A549 treated with Hydrocortisone at 1 μM for 4 hours (cell line): ENCODE data around the gene RAB42. TPM values are rescaled to one million over a fixed set of nuclear protein-coding genes. Genes with fewer than 3 reads are reported as not detected.

ENCODE experiments used
- total RNA-seq: library from RNA; stranded (reverse); fragments of 200-300 nt; extraction: Qiagen RNA extraction; gene quantifications from 5 replicates; pipeline ENCODE4 v1.2.3, GENCODE V29; 2022

The RAB42 gene, protein sequence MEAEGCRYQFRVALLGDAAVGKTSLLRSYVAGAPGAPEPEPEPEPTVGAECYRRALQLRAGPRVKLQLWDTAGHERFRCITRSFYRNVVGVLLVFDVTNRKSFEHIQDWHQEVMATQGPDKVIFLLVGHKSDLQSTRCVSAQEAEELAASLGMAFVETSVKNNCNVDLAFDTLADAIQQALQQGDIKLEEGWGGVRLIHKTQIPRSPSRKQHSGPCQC
- 3.0 to 3.9 TPM (median 3.4 TPM) in 5 replicates for total RNA-seq

DNA sequence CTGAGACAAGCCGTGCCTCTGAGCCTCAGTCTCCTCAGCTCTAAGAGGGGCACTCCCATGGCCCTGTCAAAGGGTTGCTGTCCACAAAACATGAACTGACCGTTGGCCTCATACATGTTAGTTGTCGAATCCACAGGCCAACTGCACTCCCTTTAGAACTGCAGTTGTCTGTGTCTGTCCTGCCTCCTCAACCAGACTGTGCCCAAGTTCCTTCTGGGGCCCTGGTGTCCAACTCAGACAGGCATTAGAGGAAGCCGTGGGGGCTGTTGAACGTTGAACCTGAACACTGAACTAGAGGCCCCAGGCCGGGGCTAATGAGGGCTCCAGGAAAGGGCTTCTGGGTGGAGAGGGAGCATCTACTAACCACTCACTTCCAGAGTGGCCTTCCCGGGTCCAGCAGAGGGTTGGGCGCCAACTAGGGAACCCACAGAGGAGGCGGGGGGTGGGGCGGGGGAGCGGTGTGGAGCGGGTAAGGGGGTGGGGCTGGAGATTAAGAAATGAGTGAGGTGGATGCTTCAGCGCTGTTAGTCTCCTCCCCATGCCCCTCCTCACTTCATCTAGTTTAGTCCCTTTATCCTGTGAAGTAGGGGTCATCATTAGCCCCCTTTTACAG lies at the start of gene RAB42:
Gene RAB42 (plus strand): TSS at position 558 of the 613 bp plus-strand sequence. CDS start 247 bp downstream, outside the sequence.

DNA sequence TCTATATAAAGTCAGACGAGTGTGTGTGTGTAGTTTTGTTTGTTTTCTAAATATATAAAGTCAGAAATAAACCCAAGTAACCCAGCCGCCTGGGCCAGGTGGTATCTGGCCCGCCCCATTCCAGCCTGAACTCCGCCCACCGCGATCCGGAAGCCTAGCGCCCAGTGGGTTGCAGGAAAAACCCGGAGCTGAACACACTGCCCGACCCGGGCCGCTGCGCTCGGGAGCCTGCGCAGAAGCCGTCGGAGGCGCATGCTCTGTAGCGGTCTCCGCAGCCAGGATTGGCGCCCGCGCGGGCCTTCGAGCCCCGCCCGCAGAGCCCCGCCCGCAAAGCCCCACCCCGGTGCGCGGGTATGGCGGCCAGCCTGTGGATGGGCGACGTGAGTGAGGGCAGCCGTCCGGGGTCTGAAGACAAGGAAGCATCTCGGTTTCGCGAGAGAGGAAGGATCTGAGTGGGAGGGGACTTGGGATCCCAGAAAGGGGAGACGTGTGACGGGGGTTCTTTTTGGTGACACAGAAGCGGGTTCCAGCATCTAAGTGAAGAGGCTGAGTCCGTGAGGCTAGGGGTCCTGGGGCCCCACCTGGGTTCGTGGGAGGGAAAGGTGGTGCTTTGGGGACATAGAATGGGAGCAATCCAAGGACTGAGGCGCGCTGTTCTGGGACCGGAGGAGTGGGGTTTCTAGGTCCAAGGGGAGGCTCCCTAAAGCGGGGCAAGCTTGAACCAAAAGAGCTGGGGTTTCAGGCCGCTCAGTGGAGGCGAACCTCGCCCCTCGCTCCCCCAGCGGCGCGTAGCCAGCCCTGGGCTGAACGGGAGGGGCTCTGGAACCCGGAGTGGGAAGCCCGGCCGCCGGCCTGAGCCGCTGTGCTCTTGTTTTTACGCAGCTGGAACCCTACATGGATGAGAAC lies 39.1 kb upstream of the RAB42 start, which contains the start of gene TRNAU1AP:
Gene TRNAU1AP (plus strand): TSS at position 328 of the 906 bp plus-strand sequence. CDS start 26 bp downstream, at position 354.

DNA sequence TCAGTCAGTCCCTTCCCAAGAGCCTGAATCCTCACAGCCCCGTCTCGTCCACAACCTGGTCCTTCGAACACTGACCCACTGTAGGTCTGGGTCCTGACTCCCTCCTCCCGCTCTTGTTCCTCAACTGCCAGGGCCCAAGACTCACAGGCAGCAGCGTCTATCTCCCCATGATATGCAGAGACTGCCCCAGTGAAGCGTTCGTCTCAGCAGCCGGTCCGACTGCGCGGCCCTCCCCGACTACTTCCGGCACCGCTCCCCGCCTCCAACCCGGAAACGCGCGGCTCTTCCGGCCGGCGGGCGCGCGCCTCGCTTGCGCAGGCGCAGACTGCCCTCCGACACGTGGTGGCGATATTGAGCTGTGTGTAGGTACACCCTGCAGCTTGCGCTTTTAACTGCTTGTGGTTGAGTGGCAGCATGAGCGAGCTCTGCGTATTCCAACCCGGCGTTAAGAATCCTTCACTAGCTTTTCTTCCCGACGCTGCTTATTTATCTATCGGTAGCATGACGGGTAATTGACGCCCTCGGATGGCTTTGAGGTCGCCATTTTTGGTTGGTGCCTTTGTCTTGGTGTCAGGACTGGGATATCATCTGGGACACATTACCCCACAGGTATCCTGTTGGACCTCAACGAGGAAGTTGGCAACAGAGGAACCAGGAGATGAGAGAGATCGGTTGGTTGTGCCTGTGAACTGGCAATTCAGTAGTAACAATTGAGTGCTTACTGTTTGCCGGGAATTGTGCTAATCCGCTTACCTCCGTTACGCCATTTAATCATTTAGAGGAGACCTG lies 51.0 kb downstream of the RAB42 start, which contains the start of gene TAF12:
Gene TAF12 (minus strand): TSS at position 221 of the 789 bp plus-strand sequence. CDS start 20,986 bp downstream, outside the sequence.

Other genes starting within 250 kb of the RAB42 start
- 19.7 to 28.9 TPM (median 22.6 TPM) in 5 replicates for gene PHACTR4, start 222.5 kb upstream of the RAB42 start, total RNA-seq
- 70.4 to 86.1 TPM (median 74.5 TPM) in 5 replicates for gene RCC1, start 86.2 kb upstream of the RAB42 start, total RNA-seq
- gene TRNAU1AP, start 39.2 kb upstream of the RAB42 start, total RNA-seq: 18.9 to 28.1 TPM (median 26.5 TPM) in 5 replicates
- 11.9 to 13.1 TPM (median 12.6 TPM) in 5 replicates for gene TAF12, start 50.8 kb downstream of the RAB42 start, total RNA-seq
- not detected in 5 replicates for gene RNU11, start 56.3 kb downstream of the RAB42 start, total RNA-seq
- 5.2 to 6.5 TPM (median 5.6 TPM) in 5 replicates for gene GMEB1, start 76.5 kb downstream of the RAB42 start, total RNA-seq
- 52.1 to 65.4 TPM (median 54.0 TPM) in 5 replicates for gene YTHDF2, start 144.7 kb downstream of the RAB42 start, total RNA-seq
- 0.02 to 0.07 TPM (median 0.03 TPM) in 4 of 5 replicates, not detected in the other for gene OPRD1, start 219.9 kb downstream of the RAB42 start, total RNA-seq